Adrenal gland (tissue), 12 donors: ENCODE measurements around the gene CCNK. TPM values are rescaled to one million over a fixed set of nuclear protein-coding genes. Genes with fewer than 3 reads are reported as not detected.

Experiments
- DNase-seq, 7 donors: peaks; one replicate each; pipeline ENCODE4 v3.0.0-alpha.2; 2019 to 2020
- H3K27ac ChIP-seq, 5 donors: fragments of 200-600 bp; sonication (generic) in 4 of 5; 1 replicate in 3 of 5; 2 replicates in 2 of 5; pipeline versions ENCODE4 v1.5.1 to v1.8.0; 2016 to 2020; ENCODE audit warnings: mild to moderate bottlenecking in 1 of 5
- H3K27me3 ChIP-seq: fragments of 200-600 bp; 2 replicates; pipeline ENCODE4 v1.8.0; 2021
- H3K36me3 ChIP-seq, 2 donors: fragments of 200-600 bp; replicated peaks in 1 of 2; 1 replicate in 1 of 2; 2 replicates in 1 of 2; pipeline versions ENCODE4 v1.5.1 to v1.8.0; 2018 to 2022
- H3K4me1 ChIP-seq, 2 donors: fragments of 200-600 bp; replicated peaks in 1 of 2; 1 replicate in 1 of 2; 2 replicates in 1 of 2; pipeline versions ENCODE4 v1.5.1 to v1.8.0; 2018 to 2021
- H3K4me3 ChIP-seq, 4 donors: fragments of 200-600 bp; sonication (generic) in 3 of 4; one replicate each; pipeline ENCODE4 v1.5.1; 2016 to 2018
- H3K9me3 ChIP-seq, 3 donors: fragments of 200-600 bp; sonication (generic) in 1 of 3; replicated peaks in 1 of 3; 1 replicate in 2 of 3; 2 replicates in 1 of 3; pipeline versions ENCODE4 v1.5.1 to v1.8.0; 2016 to 2021
- POLR2A ChIP-seq, 2 donors: fragments of 450-650 bp; IDR thresholded peaks; one replicate each; pipeline ENCODE4 v1.6.1; 2017; ENCODE audit warnings: antibody characterized with exemption in 2 of 2, mild to moderate bottlenecking in 2 of 2, moderate library complexity in 1 of 2
- WGBS, 4 donors: extraction: QIAGEN DNeasy Blood & Tissue Kit in 2 of 4; methylation state at CpG; one replicate each; pipeline versions ENCODE4 v1.1.5 to v1.1.7; 2013 to 2017; 5-methylcytosine and 5-hydroxymethylcytosine counted together
- intact Hi-C, 2 donors: fragments of 100-400 bp; cut with DNase I; formaldehyde crosslinking; loops; one replicate each; pipeline versions ENCODE4 v1.14.1 to v1.15.0; 2022 to 2023
- polyA plus RNA-seq, 3 donors: library from polyadenylated mRNA; stranded (reverse); fragments of 200-250 nt in 2 of 3; fragments of 350-450 nt in 1 of 3; fragmentation: Illumina TruSeq in 1 of 3; extraction: RNeasy Lipid Tissue Mini Kit (QIAGEN cat#74804) in 1 of 3; gene quantifications; one replicate each; pipeline ENCODE4 v1.2.3, GENCODE V29; 2013 to 2014
- total RNA-seq, 9 donors: library from RNA; depleted of rRNA in 4 of 9; stranded (reverse); fragments of >200 nt in 4 of 9; fragments of 120-200 nt in 1 of 9; fragmentation: NEBNext Ultra II Directional in 1 of 9; extraction: Animal tissue kit (Norgen Biotek cat#: 25700) in 1 of 9; gene quantifications; one replicate each; pipeline versions ENCODE4 v1.1.0 to v1.2.4, GENCODE V29; 2013 to 2023
- TF ChIP-seq, protein P1 (sequence below), 6 experiments: fragments of 450-650 bp in 4 of 6; fragments of 200-600 bp in 2 of 6; sonication (generic) in 1 of 6; IDR thresholded peaks; 1 replicate in 5 of 6; 2 replicates in 1 of 6; pipeline versions ENCODE4 v1.5.1 to v1.8.0; 2016 to 2021; ENCODE audit warnings: antibody characterized with exemption in 6 of 6, mild to moderate bottlenecking in 2 of 6, moderate library complexity in 1 of 6
- donor health status: healthy with polysubstance abuse.
- donor health status: Bipolar disorder and iron deficiency.
- donor health status: DM: yes; HTN: yes; CAD: no.
- donor health status: DM: no; HTN: no; CAD: no.
- donor health status: DM: no; HTN: no; CAD: no.
- donor health status: DM: yes; HTN: yes; CAD: no.

Gene CCNK
- total and polyA plus RNA-seq, 12 donors = 9.9 to 44.3 (median 20.2) TPM

DNA sequence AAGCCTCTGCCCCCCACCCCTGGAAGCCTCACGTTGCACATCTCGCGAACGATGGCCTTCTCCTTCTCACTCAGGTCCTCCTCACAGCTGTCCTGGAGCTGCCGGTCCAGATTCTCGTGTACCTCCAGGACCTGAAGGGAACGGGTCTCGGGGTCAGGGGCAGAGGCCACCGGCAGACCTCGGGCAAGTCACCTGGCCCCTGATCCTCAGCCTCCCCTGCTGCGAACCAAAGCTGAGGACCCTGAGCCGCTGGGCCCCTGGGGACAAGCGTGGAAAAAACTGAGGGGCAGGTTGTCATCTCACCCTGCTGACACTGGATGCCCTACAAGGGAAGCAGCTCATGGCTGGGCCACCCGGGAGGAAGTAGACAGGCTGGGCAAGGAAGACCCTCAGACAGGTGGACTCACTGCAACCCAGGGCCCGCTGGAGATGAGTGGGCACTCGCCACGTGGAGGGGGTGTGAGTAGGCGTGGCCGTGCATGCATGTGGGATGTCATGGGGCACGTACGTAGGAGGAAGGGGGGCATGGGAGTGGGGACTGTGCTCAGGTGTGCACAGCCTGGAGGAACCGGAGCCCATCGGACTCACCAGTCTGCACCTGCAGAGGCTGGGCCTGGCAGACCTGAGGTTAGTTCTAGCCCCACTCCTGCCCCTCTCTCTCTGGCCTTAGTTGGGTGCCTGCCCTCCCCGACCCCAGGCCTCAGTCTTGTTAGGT, 35.1 kb downstream of the CCNK start:
- peak in 2 of 7 donors; percentile 13 to 49 for DNase-seq
- Histone ChIP-seq H3K36me3 (peaks cover 0 to 25% of the 10 kb centered on the region in 2 donors), H3K4me3 (no peak overlapping the region), H3K4me1 (peaks cover 3 to 7% of the 10 kb centered on the region in 2 donors), H3K27me3 (no peaks in the 10 kb centered on the region), H3K27ac (no peak overlapping the region), H3K9me3 (no peaks in the 10 kb centered on the region)
- WGBS, 4 donors = 72 to 81% (median 75%) methylated on average over 14 to 24 of the region's 24 CpGs
- no peak for TF ChIP-seq POLR2A (IDR thresholded peaks at IDR 0.05)
- TF ChIP-seq, protein P1, sequence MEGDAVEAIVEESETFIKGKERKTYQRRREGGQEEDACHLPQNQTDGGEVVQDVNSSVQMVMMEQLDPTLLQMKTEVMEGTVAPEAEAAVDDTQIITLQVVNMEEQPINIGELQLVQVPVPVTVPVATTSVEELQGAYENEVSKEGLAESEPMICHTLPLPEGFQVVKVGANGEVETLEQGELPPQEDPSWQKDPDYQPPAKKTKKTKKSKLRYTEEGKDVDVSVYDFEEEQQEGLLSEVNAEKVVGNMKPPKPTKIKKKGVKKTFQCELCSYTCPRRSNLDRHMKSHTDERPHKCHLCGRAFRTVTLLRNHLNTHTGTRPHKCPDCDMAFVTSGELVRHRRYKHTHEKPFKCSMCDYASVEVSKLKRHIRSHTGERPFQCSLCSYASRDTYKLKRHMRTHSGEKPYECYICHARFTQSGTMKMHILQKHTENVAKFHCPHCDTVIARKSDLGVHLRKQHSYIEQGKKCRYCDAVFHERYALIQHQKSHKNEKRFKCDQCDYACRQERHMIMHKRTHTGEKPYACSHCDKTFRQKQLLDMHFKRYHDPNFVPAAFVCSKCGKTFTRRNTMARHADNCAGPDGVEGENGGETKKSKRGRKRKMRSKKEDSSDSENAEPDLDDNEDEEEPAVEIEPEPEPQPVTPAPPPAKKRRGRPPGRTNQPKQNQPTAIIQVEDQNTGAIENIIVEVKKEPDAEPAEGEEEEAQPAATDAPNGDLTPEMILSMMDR (IDR thresholded peaks at IDR 0.05) = no peak
- intact Hi-C loops = loop anchor here in 1 of 2 donors (5.0 kb wide), 1 partner anchor 116 kb away; no protein-coding TSS in a partner anchor

DNA sequence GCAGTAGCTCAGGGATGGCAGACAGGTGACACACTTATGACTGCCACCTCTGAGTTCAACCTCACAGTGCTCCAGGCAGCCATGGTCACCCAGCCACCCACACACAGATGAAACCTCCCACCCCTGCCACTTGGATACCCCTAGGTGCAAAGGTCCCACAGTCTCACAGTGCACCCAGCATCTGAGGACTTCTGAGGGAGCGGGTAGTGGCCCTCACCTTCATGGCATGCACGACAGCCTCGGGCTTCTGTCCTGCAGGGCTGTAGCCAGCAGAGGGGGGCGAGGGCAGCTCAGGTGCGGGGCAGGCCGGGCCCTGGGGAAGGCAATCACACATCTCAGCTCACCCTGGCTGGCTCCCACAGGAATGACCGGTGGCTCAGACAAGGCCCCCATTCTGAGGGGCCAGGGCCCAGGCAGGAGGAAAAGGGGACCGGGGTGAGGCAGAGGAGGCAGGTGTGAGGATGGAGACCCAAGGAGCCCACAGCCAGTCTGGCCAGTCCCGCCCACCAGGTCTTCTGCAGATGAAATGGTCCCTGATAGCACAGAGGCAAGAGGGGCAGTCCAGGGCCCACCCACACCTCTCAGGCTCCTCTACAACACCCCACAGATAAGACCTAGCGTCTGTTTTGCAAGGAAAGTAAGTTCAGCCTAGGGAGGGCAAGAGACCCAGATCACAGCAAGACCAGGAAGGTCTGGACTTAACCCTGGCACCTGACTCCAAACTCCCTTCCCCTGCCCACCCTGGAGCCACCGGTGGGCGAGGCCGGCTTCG, 35.8 kb downstream of the CCNK start:
- Histone ChIP-seq H3K27ac (no peak overlapping the region), H3K4me3 (no peak overlapping the region), H3K4me1 (peaks cover 3 to 7% of the 10 kb centered on the region in 2 donors), H3K36me3 (peaks cover 0 to 25% of the 10 kb centered on the region in 2 donors), H3K9me3 (no peaks in the 10 kb centered on the region), H3K27me3 (no peaks in the 10 kb centered on the region)
- intact Hi-C loops = loop anchor here in 1 of 2 donors (5.0 kb wide), 1 partner anchor 115 kb away; no protein-coding TSS in a partner anchor
- WGBS, 4 donors = 78 to 95% (median 81%) methylated on average over 4 to 14 of the region's 14 CpGs
- no peak for TF ChIP-seq POLR2A (IDR thresholded peaks at IDR 0.05)
- TF ChIP-seq, protein P1 (IDR thresholded peaks at IDR 0.05) = no peak
- DNase-seq = peak in 2 of 7 donors; percentile 14 to 48

DNA sequence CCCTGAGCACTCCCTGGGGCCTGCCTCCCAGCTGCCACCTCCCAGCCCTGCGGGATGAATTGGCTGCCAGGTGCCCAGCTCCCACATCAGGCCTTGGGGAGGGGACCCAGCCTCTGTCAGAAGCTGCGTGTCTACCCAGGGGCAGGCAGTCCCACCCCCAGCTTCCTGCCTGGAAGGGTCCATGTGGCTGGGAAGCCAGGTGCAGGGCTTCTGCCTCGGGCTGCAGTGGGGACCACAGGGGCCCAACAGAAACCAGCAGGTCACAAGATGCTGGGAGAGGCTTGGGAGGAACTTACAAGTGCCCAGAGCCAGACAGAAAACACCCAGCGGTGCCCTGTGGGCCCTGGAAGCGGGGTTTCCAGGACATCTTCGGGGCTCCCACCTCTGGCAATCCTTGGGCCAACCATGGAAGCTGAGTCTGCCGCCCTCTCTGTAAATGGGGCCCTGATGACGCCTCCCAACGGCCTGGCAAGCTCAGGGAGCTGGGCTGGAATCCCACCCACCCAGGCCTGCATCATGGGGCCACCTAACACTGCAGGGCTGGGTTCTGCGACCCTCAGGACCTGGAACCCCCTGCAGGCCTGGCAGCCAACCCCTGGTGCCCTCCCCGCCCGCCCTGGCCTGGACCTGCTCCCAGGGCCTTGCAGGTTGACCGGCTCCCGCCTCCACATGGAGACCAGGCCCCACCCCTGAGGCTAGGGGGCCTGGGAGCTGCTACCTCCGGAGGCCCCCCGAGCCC, 36.6 kb downstream of the CCNK start:
- DNase-seq = peak in 4 of 7 donors; percentile 11 to 21 (median 17)
- no peaks in the 10 kb centered on the region for H3K27me3 ChIP-seq
- H3K36me3 ChIP-seq = peaks cover 0 to 18% of the 10 kb centered on the region in 2 donors
- peaks cover 8 to 12% of the 10 kb centered on the region in 2 donors for H3K4me1 ChIP-seq
- no peak overlapping the region for H3K27ac ChIP-seq
- 53 to 60% (median 56%) methylated on average over 3 to 16 of the region's 16 CpGs for WGBS, 4 donors
- H3K9me3 ChIP-seq = no peaks in the 10 kb centered on the region
- intact Hi-C loops = loop anchor here (2.0 to 5.0 kb wide), 2 partner anchors 111 to 114 kb away; no protein-coding TSS in a partner anchor
- TF ChIP-seq, protein P1 (IDR thresholded peaks at IDR 0.05) = no peak
- TF ChIP-seq POLR2A (IDR thresholded peaks at IDR 0.05) = no peak
- no peak overlapping the region for H3K4me3 ChIP-seq
